IPS-18c (cell line): Measurements from ENCODE around the gene GAB1.
"Not testable (repeated sequence)": the region's sequence is repeated elsewhere in the genome, so short reads cannot be mapped to it uniquely, and the experiment has no call there.

Experiments
- H3K4me3 ChIP-seq: 2 replicates; pipeline ENCODE4 v1.7.0; 2013; ENCODE audit warnings: low read depth, mild to moderate bottlenecking, low read length, moderate library complexity; ENCODE audit not compliant: insufficient read depth
- H3K9me3 ChIP-seq: one replicate; pipeline ENCODE4 v1.6.1; 2013; ENCODE audit warnings: mild to moderate bottlenecking, low read length, moderate library complexity; ENCODE audit not compliant: control insufficient read depth, insufficient read depth

Gene GAB1

DNA sequence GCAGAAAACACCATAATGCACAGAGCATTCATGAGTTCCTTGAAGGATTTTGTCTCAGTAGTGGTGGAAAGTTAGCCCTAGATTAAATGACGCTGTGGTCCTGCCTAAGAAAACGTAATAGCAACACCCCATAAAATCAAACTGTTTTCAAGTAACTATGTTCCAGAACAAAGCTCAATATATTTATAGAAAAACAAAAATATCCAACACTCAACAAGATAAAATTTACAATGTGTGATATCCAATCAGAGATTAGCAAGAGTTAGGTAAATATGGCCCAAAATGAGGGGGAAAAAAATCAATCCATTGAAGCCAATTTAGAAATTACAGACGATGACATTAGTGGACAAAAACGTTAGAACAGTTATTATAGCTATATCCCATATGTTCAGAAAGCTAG, 9.9 kb upstream of the GAB1 start:
- Histone ChIP-seq H3K4me3 (no peak overlapping the region), H3K9me3 (no peaks in the 10 kb centered on the region)

DNA sequence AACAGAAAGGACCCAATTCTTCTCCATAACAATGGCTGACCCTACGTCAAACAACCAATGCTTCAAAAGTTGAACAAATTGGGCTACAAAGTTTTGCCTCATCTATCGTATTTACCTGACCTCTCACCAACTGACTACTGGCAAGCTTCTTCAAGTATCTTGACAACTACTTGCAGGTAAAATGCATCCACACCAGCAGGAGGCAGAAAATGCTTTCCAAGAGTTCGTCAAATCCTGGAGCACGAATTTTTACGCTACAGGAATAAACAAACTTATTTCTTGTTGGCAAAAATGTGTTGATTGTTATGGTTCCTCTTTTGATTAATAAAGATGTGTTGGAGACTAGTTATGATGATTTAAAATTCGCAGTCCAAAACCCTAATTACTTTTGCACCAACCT, 6.7 kb upstream of the GAB1 start:
- Histone ChIP-seq H3K9me3 (no peaks in the 10 kb centered on the region), H3K4me3 (no peak overlapping the region)

DNA sequence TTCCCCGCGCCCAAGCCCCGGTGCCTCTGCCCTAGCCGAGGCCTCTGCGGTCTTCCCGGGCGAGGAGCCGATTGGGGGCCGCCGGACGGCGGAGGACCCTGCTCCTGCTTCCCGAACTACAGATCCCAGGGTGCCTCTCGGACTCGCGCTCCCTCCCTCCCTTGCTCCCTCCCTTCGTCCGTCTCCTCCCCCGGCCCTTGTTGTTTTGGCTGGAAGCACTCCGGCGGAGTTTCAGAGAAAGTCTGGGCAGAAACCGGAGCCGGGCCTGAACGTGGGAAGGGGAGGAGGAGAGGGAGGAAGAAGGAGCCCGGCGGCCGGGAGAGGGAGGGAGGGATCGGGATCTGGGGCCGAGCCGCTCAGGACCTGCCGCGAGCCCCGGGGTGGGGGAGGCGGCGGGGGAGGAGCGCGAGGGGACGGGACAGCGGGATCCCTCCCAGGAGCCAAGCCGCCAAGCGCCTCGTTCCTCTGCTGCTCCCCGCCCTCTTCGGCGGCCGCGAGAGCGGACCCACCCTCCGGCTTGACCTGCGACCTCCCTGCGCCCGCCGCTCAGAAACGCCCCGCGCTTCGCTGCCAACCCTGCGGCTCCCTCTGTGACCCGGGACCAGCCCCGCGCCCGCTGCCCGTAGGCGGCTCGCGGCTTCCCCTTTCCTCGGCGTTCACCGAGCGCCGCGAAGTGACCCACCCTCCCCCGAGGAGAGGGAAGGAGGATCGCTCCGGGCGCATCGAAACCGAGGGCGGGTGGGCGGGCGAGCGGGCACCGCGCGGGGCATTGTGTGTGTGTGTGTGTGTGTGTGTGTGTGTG, 496 bp upstream of the GAB1 start:
- H3K4me3 ChIP-seq, result peak overlapping the region; percentile 93
- no peaks in the 10 kb centered on the region for H3K9me3 ChIP-seq

DNA sequence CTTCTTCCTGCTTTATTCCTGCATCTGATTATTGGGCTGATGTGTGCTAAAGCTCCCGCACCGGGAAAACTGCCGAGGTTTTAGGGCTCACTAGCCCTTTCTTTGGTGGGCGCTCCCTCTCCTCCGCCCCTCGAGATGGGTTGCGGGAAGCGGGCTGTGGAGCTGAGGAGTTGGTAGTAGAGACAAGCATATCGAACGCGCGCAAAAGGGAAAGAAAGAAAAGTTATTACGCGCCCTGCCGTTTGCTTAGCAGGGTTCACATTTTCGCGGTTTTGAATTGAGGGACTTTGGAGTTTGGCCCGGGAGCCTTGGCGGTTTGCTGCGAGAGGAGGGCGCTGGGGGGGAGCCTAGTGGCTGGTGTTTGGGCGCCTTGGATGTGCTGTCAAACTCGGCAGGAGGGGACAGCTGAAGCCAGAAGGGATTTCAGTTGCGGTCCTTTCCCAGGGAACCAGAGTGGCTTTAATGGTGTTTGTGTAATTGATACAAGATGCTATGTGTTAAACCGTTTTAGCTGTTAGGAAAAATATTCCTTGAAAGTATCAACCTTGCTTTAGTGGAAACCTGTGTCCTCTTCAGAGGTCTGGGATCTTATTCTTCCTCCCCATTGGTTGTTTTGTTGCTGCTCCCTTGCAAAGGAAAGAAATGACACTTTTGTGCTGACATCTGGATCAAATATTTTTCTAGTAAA, 1.1 kb downstream of the GAB1 start:
- Histone ChIP-seq H3K9me3 (no peaks in the 10 kb centered on the region), H3K4me3 (peak overlapping the region; percentile 93)

DNA sequence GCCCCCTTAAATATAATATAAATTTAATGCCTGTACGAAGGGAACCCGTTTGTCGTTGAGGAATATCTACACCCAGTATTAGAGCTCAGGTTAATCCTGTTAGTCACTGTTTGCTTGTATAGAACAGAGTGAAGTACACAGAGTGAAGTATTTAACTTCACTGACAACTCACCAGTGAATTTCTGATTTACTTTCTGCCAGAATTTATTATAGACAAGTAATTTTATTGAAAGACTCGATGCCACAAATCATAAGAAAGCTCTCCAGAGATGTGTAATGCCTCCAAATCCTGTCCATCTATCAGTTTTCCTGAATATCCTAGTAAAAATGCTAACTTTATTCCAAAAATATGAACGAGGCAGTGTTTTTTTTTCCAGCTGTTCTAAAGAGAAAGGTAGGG, 1.6 kb downstream of the GAB1 start:
- H3K9me3 ChIP-seq, result no peaks in the 10 kb centered on the region
- peak overlapping the region; percentile 93; the same call in 1 of the 2 replicates for H3K4me3 ChIP-seq

DNA sequence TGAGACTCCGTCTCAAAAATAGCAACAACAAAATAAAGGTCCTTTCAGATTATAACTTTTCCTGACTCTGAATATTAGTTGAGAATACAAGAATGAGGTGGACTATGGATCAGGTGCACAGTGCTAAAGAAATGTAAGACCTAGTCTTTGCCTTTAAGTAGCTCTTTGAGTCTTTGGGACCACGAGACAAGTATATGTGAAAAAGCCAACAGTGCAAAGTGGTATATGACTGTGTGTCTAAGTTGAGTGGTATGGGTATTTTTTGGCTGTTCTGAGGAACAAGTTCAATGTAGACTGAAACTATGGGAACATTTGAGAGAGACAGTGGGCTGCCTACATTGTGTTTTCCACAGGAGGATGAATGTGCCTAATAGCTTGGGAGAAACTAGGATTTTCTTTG, 2.8 kb downstream of the GAB1 start:
- no peaks in the 10 kb centered on the region for H3K9me3 ChIP-seq
- no peak overlapping the region for H3K4me3 ChIP-seq

DNA sequence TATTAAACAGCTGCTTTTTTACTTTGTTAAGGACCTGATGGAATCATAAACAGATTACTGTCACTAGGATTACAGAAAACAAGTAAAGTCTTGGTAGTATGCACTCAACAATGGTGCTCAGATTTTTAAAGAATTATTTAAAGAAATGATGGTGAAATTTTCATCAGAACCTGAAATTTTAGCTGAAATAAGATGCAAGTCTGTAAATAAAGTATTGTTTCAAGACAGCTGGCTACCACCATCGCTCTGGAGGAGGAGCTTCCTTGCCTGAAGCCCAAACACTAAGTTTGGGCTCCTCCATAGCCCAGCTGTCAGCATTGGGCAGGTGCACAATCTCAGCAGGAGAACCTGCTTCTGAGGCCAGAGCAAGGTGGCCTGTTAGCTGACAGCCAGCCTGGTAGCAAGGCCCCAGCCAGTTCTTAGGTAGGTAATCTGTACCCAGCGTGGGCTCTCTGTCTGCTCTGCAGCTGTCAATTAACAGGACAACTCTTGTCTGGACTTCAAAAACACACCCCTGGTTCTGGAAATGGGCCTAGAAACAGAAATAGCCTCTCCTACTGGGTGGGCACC, 4.6 kb downstream of the GAB1 start:
- Histone ChIP-seq H3K9me3 (no peaks in the 10 kb centered on the region), H3K4me3 (no peak overlapping the region)

DNA sequence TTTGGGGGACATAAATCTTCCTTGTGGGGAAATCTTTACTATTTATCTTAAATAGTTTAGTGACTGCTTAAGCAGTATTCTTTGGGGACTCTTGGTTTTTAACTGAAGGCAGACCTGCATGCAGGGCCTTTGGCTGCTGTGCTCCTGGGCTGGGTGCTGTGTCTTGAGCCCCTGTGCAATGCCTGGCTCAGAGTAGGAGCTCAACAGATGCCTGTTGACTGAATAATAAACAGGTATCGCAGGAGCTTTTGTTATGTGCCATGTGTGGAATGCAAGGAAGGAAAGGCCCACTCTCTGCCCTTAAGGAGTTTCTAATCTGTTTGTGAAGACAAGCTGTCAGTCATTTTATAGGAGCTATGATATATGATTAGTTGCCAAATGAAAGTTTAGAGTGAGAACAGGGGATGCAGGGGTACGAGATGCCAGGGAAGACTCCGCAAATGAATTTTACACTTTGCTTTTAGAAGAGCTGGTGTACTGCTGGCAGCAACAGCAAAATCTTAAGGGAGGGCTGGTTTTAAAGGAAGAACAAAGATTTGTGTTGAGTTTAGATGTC, 6.7 kb downstream of the GAB1 start:
- H3K9me3 ChIP-seq, result no peaks in the 10 kb centered on the region
- no peak overlapping the region for H3K4me3 ChIP-seq

DNA sequence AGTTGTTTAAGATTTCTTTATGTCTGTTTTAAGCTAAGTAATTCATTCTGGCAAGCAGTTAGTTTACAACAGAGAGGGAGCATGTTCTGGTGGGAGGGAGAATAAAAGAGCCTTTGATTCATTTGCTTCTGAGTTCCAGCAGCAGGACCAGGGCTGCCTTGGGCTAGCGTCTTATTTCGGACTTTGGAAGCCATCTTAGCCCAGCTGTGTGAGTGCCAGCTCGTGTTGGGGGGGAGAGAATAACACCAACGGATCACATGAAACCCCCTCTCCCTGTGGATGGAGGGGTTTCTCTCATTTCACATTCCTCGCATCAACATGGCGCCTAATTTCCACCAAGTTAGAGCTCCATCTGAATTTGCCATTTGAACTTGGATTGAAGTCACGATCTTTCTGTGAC, 7.4 kb downstream of the GAB1 start:
- Histone ChIP-seq H3K4me3 (no peak overlapping the region), H3K9me3 (no peaks in the 10 kb centered on the region)

DNA sequence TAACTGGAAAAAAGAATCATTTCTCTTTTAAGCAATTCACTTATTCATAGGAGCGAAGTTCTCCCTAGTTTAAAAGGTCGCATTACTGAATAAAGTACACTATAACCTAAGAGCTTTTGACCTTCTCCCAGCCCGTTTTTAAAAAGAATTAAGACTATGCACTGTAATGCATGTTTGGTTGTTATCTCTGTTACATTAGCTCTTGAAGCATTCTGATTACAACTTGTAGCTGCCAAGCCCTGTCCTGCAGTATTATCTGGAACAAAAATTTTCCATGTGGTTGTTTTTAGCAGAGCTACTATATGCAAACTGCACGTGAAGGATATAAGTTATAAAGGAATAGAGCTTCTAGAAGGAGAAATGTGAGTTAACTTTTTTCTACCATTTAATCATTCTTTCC, 8.1 kb downstream of the GAB1 start:
- Histone ChIP-seq H3K9me3 (no peaks in the 10 kb centered on the region), H3K4me3 (no peak overlapping the region)

DNA sequence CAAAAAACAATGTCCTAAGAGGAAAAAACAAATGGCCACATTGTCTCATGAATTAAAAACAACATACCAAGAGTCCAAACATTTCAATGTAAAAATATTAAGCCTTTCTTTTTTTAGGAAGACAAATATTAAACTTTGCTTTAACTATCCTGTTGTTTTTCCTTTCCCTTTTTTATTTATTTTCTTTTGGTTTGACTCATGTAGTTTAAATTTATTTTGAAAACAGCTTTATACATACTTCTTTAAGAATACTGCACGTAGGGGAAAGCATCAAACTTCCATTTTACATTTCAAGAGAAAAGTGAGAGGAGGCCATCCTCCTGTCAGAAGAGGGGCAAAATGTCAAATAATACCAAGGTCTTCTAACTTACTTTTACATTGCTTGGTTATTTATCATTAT, 8.7 kb downstream of the GAB1 start:
- Histone ChIP-seq H3K9me3 (no peaks in the 10 kb centered on the region), H3K4me3 (no peak overlapping the region)

DNA sequence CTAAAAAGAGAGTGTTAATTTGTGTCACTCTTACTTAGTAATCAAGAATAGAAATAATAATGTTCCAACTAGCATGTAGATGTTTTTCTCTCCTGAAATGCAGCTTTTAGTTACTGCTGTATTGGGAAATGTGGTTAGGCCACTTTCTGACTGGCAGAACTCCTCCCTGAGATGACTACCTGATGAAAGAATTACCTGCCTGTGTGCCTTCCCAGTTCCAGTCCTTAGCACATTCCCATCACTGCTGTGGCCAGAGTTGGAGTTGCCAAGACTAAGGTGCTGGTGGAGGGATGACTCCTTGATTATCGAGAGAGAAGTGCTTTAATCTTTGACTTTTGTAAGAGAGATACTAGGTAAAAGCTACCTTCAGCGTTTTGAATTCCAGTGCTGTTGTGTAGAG, 9.5 kb downstream of the GAB1 start:
- no peaks in the 10 kb centered on the region for H3K9me3 ChIP-seq
- no peak overlapping the region for H3K4me3 ChIP-seq

DNA sequence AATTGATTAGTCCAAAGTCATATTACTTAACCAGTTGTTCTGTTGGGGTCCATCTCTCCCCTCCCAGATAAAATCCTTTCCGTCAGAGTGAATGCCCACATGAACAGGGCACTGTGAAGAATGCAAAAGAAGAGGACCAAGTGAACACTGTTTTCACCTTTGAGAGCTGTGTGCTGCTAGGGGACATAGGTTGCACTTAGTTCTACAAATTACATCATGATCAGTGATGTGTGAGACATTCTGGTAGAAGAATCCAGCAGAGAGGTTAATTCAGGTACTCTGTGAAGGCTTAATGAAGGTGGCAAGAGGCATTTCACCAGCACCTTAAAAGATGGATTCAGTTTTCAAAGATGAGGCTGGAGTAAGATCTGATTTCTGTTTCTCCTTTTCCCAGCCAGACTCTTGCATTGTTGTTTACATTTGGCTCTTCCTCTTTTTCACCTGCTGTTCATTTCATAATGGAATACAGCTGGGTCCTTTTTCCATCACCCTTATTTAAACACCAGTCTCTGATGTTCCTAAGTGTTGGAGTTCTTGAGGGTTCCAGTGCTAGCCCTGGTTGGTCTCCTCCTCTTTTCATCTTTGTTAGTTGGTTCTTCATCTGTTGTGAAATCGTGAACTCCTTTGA, 10.9 kb downstream of the GAB1 start:
- Histone ChIP-seq H3K9me3 (no peaks in the 10 kb centered on the region), H3K4me3 (no peak overlapping the region)

DNA sequence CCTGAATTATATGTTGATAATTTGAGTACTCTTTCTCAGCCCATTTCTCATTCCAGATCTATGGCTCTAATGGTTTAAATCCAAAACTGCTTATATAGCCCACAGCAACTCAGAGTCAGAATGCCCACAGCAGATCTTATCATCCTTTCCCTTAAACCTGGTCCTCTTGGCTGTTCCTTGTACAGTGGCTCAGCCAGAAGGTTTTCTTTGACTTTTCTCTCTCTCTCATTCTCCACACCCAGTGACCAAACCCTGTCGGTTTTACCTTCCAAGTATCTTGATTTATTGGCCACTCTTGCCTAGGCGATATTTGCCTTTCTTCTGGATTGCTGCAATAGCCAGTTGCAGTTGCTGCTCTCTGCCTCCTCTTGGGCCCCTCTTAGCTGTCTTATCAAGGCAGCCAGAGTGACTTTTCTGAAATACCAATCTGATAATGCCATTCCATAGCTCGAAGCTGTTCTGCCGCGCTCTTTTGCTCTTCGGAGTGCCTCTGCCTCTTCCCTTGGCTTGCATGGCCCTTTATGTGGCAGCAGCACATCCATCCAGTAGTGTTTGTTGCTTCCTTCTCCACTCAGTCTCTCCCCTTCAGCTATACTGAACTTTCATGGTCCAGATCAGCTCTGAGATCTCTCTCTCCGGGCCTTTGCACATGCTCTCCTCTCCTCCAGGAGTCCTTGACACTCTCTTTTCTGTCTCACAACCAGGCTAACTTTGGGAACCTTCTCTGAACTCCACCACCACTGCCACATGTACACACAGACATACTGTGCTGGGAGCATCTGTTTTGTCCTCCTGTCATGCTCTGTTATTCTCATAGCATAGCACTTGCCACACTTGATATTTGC, 11.8 kb downstream of the GAB1 start:
- Histone ChIP-seq H3K9me3 (no peaks in the 10 kb centered on the region), H3K4me3 (no peak overlapping the region)

DNA sequence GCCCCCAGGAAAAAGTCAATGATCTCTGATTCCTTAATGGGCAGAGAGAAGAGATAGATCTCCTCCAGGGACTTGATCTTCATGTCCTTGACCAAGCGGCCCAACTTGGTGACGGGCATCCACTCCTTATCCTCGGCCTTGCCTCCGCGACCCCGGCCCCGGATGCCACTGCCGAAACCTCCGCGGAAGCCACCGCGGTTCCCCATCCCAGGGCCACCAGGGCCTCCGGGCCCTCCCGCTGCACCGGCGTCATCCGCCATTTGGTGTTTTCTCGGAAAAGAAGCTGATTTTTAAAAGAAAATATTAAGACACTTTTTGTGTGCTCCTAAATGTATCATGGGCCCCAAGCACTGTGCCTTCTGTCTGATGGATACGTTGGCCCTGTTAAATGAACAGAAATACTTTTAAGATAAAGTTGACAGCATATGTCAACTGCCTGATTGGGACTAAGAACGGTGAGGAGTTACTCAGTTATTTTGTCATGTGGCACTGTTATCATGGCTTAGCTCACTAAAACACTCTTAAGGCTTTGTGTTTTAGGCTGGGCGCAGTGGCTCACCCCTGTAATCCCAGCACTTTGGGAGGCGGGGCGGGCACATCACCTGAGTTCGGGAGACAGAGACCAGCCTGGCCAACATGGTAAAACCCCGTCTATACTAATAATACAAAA, 13.3 kb downstream of the GAB1 start:
- H3K9me3 ChIP-seq, H3K4me3 ChIP-seq: not testable (repeated sequence)

DNA sequence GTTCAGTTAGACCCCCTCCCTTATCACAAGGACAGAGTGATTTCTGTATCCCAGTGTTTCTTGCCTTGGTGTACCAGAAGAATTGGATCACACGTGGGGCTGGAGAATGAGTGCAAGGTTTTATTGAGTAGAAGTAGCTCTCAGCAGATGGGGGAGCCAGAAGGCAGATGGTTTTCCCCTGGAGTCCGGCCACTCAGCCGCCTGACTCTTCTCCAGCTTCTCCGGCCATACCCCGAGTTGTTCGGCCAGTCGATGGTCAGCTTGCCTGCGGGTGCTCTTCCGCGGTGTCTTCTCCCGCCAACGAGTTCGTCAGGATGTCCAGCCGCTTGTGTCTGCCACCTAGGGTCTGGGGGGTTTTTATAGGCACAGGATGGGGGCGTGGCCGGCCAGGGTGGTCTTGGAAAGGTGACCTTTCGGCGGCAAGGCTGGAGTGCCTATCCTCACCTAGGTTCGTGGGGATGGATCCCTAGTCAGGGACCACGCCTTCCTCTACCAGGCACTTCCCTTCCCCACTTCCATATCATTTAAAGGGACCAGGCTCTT, 14.5 kb downstream of the GAB1 start:
- H3K9me3 ChIP-seq, result no peaks in the 10 kb centered on the region
- no peak overlapping the region for H3K4me3 ChIP-seq
